GM21737 (cell line): Measurements from ENCODE around the gene HCRTR1.

Experiments
- ATAC-seq: cut with Tn5 transposase; IDR thresholded peaks from one replicate; pipeline ENCODE4 v1.9.1; 2021; ENCODE audit warnings: mild to moderate bottlenecking, moderate library complexity; ENCODE audit not compliant: unreplicated experiment

The HCRTR1 gene

DNA sequence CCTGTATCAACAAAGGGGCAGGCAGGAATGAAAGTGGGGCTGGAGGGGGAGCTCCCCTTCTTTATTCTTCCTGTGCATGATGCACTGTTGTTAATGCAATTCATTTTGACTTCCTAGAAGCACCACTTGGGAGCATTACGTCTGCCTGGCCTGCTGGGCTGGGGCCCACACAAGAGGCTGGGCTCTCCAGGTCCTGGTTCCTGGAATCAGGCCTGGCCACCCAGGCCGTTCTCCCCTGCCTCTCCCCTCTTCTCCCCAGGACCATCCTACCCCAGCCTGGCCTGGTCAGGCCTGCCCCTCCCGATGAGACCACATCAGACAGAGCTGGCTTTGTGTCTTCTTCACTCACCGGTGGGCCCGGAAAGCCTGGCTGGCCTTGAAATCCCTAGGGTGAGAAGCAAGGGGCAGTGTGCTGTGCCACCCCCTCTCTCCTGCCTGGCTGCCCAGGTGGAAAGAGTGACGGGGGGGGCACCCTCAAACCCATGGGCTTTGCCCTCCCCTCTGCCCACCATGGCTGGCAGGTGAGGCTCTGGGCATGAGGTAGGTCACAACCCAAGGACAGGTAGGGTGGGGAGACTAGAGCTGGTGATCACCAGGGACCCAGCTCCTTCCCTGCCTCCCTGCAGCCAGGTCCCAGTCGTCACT is 47.9 kb downstream of the HCRTR1 start:
- ATAC-seq: no peak

DNA sequence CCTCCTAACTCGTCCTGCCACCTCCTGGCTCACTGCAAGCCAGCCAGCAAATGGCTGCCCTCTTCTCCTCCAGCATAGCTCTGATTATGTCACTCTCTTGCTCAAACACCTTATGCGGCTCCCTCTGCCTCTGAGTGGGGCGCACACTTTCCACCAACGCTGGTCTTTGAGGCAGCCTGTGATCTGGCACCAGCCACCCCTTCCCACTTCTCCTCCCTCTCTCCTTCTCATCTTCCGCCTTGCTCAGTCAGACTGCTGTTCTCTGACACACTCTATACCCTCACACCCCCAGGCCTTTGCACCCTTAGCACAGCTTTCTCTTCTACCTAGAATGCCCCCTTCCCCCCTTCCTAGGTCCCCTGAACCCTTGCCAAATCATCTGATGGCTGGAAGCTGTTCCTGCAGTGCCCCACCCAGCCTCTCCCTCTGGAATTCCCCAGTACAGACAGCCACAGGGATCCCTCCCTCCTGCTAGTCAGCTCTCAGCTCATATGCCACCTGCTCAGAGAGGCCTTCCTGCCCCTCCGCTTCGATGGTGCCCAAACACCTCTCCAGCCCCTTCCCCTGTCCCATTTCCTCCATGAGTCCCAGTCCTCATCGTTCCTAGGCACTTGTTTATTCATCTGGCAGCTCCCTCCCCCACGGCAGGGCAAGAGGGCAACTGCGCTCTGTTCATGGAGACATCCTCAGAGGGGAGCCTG is 48.9 kb downstream of the HCRTR1 start:
- ATAC-seq: no peak

DNA sequence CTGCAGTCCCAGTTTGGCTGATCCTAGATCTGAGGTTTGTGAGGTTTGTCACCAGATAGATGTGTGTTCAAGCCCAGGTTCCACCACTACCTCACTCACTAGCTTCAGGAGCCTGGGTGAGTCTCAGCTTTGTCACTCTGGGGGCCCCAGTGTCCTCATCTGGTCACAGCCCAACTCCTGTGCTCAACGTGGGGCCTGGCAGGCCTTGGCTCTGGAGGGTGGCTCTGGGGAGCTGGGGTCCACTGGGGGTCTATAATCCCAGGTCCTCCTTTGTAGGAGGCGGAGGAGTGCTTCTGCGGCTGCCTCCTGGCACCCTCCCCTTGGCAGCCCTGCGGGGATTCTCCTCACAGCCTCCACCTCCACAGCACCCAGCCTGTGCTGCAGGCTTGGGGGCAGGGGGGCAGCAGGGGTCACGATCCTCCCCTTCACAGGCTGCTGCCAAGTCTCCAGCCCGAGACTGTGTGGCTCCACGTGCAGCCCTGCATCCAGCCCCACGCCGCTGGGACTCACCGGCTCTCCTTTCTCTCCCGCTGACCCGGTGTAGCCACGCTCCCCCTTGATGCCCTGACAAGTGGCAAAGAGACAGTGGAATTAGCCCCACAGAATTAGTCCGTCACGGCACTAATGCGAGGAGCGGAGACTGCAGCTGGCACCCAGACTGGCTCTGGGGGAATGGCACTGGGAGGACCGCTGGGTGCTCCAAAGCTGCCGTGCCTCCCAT is 49.7 kb downstream of the HCRTR1 start:
- ATAC-seq: no peak

DNA sequence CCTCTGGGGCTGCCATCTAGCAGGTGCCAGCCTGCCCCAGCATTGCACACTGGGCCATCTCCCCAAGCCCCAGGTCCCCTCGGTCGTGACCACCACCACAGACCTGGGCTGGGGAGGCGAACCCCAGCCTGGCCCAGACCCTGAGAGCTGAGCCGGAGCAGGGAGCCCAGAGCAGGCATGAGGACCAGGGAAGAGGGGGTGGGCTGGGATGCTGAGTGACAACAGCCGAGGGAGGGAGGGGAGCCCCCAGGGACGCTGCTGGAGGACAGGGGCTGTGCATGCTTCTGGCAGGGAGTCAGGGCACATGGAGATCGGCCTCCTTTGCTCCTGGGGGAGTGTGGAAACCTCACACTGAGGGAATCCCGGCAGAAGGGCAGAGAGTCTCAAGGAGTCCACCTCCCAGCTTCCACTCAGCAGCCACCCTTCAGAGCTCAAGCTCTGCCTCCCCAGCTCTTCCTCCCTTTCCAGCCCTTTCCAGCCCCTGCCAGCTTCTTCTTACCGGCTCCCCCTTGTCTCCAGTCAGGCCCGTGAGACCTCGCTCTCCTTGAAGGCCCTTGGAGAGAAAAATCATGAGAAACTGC is 50.9 kb downstream of the HCRTR1 start:
- ATAC-seq: no peak

DNA sequence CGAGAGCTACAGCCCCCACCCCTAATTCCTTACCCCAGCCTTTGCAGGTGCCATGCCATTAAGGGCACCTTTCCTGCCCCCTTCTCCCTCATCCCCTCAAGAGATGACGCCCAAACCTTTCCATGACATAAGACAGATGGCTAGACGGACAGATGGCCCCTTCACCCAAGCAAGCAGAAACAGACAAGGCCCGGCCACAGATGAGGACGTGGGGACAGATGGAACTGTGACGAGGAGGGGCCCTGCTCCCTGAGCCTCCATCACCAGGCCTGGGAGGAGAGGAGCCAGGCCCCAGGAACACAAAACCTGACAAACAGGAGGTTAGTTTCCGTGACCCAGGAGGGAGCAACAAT is 51.9 kb downstream of the HCRTR1 start:
- ATAC-seq: no peak

DNA sequence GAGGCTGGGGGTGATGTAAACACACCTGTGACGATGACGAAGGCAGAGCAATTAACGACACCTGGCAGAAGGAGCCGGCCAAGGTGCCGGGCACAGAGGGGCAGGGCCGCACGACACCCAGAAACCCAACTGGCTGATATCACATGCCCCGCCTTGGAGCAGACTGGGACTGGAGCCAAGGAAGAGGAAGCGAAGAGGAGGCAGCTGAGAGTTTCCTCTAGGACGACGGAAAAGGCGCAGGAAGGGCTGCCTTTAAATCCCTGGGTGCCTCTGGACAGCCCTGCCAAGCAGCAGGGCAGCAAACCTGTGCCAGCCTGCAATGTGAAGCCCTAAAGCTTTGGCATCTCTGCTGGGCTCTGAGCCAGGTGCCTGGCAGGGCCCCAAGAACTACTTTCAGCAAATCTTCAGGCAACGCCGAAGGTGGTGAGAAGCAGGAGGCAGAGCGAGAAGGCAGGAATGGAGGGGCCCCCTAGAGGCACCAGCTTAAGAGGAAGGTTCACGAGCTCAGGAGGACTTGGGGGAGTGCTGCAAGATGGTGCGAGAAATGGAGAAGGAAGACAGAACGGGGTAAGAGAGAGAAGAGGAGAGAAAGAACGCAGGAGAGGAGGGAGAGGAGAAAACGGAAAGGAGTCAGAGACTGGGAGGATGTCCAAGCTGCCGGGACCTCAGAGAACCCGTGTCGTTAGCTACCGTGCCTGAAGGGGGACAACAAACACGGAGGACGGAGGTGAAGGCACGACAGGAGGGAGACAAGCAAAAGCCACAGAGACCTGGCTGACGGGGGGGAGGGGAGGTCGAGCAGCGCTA is 52.5 kb downstream of the HCRTR1 start:
- ATAC-seq: no peak

DNA sequence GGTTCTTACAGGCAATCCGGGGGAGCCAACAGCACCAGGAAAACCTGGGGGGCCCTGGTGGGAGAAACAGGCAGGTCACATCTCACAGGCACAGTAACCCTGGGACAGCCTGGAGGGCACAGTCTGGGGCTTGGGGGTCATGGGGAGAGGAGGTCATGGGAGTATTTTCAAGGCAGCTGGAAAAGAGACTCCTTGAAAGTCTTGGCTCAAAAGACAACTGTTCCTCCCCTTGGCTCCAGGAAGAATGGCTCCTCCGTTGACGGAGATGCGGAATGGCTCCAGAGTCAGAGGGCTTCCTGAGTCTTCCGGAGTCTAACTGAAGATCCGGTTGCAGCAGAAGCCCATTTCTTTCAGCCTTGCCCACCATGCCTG is 53.1 kb downstream of the HCRTR1 start:
- no peak for ATAC-seq

DNA sequence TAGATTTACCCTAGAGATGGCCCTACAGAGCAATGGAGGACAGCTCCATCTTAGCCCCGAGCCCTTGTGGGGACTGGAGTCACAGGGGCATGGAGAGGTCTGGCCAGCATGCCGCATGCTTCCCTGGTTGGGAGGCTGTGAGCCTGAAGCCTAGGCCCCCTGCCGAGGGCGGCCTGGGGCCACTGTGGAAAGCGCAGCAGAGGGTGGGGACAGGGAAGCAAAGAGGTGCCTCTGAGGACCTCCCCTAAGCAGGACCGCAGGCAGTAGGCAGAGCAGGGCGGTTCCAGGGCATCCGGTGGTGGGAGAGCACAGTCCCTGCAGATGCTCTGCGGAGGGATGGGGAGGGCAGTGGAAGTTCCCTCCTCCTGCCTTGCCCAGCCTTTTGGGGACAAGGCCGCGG is 53.7 kb downstream of the HCRTR1 start:
- ATAC-seq: no peak

DNA sequence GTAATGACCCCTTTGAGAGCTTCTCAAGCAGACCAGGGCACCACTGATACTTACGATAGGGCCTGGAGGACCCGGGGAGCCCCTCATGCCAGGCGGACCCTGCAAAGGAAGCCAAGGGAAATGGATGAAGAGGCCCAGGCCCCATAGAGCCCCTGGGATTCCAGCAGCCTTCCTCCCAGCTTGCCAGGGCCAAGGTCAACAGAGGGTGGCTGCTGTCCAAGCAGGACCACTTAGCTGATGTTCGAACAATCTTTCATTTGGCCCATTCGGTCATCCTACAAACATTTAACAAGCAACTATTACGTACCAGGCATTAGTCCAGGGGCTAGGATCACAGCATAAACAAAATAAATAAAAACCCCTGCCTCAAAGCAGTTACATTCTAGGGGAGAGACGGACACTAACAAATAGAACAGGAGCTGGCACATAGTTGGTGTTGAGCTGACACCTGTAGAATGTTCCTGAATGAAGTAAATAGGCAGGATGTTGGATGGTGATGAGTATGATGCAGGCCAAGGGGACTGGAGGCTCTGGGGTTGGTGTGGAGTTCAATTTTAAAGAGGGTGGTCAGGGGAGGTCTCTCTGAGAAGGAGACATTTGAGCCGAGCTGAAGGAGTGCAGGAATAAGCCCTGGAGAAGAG is 54.2 kb downstream of the HCRTR1 start:
- ATAC-seq: no peak

DNA sequence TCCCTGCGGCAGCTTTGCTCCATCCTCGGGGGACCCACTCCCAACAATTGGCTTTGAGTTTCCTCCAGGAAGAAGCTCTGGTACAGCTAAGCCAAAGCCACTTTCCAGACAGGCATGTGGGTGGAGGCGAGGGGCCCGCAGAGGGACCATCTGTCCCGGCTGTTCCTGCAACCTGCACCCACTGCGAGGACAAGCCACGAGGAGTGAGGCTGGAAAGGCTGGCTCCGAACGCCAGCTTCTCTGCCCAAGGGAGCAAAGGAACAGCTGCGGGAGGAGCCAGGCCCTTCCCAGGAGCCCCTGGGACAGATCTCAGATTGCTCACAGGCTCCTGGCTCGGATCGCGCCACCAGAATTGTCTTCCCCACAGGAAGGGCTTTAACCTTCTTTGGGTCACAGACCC is 55.5 kb downstream of the HCRTR1 start:
- ATAC-seq: no peak

DNA sequence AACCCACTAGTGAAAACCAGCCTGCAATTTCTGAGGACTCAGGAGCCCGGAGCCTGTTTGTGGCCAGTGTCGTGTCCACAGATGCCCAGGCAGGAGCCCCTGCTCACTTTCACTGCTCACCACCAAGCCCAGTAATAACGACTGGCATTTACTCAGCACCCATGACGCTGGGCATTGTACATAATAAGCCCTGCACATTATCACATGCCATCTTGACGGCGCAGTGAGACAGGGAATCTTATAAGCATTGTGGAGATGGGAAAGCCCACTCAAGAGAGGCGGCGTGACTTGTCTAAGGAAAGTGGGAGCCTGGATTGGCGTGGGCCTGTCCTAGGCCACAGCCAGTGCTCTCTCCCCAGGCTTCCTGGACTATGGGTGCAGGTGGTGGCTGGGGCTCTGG is 55.9 kb downstream of the HCRTR1 start:
- ATAC-seq: no peak

DNA sequence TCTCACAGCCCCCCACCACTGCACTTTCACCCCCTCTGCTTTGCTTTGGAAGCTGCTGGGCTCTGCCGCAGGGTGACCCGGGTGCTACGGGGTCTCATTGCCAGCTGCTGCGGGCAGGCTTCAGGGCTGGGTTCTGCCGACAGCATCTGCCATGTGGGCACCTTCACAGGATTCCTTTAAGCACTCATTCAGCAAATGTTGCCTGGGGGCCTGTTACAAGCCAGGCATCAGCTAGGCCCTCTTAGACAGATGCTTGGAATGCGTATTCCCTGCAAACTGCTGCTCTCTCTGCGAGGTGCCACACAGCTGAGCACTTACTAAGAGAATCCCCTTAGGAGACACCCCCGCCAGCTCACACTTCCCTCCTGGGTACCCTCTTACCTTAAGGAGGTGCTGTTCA is 57.1 kb downstream of the HCRTR1 start:
- no peak for ATAC-seq

DNA sequence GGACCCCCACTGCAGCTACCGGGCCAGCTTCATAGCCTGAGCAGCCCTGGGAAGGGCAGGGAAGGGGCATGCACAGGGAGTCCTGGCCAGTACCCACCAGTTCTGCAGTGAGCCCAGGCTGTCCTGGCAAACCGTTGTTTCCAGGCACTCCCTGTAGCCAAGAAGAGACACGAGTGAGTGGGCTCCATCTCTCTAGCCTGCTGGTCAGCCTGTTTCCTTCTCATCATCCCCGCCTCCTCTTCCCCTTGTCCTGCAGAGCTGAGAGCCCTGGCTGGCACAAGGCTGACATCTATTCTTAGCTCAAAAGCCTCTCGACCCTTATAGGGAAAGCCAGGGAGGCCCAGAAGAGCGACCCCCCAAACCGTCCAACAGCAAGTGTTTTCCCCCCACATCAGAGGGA is 57.7 kb downstream of the HCRTR1 start:
- ATAC-seq: no peak

DNA sequence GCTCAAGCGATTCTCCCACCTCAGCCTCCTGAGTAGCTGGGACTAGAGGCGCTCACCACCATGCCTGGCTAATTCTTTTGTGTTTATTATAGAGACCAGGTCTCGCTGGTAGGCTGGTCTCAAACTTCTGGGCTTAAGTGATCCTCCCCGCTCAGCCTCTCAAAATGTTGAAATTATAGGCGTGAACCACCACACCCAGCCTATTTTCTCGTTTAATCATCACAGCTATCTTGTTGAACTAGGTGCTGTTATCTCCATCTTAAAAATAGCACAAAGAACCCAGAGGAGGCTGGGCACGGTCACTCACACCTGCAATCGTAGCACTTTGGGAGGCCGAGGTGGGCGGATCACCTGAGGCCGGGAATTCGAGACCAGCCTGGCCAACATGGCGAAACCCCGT is 58.3 kb downstream of the HCRTR1 start:
- ATAC-seq: no peak
